Measurements from ENCODE around the gene RPS16.

DNA sequence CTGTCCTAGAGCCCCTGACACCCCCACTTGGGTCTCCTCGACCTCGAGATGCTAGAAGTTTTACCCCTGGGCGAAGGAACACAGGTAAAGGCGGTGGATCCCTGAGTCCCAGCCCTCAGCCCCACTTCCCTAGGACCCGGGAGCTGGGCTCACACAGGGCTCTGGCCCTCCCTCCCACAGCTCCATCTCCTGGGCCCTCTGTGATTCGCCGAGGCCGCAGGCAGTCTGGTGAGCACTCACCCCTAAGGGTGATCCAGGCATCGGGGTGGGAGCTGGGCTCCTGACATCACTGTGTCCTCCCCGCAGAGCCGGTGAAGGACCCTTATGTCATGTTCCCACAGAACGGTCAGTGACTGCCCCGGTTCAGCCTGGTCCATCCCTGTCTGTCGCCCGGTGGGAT lies 15.0 kb downstream of the RPS16 start:
- TF ChIP-seq, protein P1, sequence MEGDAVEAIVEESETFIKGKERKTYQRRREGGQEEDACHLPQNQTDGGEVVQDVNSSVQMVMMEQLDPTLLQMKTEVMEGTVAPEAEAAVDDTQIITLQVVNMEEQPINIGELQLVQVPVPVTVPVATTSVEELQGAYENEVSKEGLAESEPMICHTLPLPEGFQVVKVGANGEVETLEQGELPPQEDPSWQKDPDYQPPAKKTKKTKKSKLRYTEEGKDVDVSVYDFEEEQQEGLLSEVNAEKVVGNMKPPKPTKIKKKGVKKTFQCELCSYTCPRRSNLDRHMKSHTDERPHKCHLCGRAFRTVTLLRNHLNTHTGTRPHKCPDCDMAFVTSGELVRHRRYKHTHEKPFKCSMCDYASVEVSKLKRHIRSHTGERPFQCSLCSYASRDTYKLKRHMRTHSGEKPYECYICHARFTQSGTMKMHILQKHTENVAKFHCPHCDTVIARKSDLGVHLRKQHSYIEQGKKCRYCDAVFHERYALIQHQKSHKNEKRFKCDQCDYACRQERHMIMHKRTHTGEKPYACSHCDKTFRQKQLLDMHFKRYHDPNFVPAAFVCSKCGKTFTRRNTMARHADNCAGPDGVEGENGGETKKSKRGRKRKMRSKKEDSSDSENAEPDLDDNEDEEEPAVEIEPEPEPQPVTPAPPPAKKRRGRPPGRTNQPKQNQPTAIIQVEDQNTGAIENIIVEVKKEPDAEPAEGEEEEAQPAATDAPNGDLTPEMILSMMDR (IDR thresholded peaks at IDR 0.05), result no peak
- TF ChIP-seq POLR2AphosphoS5 (IDR thresholded peaks at IDR 0.05; ENCODE audit: insufficient read depth in 1 of 2, low read depth in 1 of 2) (no peak), POLR2A (IDR thresholded peaks at IDR 0.05) (no peak)

All from vagina (tissue), 2 donors.